ENCODE measurements around the gene FAM200A.
A peak's percentile ranks its signal among the peaks of the same experiment; 100 is the strongest.
"Not testable (repeated sequence)": the region's sequence is repeated elsewhere in the genome, so short reads cannot be mapped to it uniquely, and the experiment has no call there.

Gene FAM200A

GRCh38 chr7:99504281-99504602 lies 47.7 kb downstream of the FAM200A start:
- DNase-seq (ENCODE audit: low read depth) = no peak

- not testable (repeated sequence) for DNase-seq (ENCODE audit: low read depth)
These were observed 50.7 kb downstream of the FAM200A start for GRCh38 chr7:99501236-99501635.

GRCh38 chr7:99500637-99501009 lies 51.3 kb downstream of the FAM200A start:
- DNase-seq (ENCODE audit: low read depth) = no peak

- DNase-seq (ENCODE audit: low read depth) = peak; percentile 82
These were observed 51.9 kb downstream of the FAM200A start, which contains the start of gene ZNF394 for GRCh38 chr7:99499721-99500636. ZNF394 (minus strand) TSS chr7:99500281; CDS start chr7:99500093, 188 bp downstream.

GRCh38 chr7:99499371-99499720 lies 52.6 kb downstream of the FAM200A start:
- no peak for DNase-seq (ENCODE audit: low read depth)

- DNase-seq (ENCODE audit: low read depth) = no peak
These were observed 53.4 kb downstream of the FAM200A start for GRCh38 chr7:99498546-99498944.

GRCh38 chr7:99497766-99498545 lies 54.0 kb downstream of the FAM200A start:
- DNase-seq (ENCODE audit: low read depth) = no peak
